ENCODE data around the gene CEACAM16. TPM values are rescaled to one million over a fixed set of nuclear protein-coding genes. Genes with fewer than 3 reads are reported as not detected.

The CEACAM16 gene
- total RNA-seq, 2 donors from 2014 or later, result not detected

DNA sequence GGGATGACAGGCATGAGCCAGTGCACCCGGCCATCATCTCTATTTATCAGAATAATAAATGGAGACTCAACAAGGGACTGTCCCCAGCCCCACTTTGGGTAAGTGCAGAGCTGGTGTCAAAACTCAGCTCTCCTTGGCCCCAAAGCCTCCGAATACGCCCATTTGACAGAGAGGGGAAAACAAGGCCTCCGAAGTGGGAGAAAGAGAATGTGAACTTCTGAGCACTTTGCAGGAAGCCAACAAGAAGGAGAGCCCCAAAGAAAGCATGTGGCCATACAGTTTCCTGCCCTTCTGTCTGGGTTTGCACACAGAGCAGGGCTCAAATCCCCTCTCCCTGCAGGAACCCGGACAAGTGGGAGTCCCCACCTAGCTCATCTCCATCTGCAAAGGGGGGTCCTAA is 1.6 kb downstream of the CEACAM16 start:
- DNase-seq (ENCODE audit: low spot score) (no peak), ATAC-seq (ENCODE audit: insufficient number of reproducible peaks, low FRiP score, low read depth) (no peak)
- no peaks in the 10 kb centered on the region for H3K27me3 ChIP-seq (replicated peaks; ENCODE audit: insufficient read depth)
- TF ChIP-seq, protein P1, sequence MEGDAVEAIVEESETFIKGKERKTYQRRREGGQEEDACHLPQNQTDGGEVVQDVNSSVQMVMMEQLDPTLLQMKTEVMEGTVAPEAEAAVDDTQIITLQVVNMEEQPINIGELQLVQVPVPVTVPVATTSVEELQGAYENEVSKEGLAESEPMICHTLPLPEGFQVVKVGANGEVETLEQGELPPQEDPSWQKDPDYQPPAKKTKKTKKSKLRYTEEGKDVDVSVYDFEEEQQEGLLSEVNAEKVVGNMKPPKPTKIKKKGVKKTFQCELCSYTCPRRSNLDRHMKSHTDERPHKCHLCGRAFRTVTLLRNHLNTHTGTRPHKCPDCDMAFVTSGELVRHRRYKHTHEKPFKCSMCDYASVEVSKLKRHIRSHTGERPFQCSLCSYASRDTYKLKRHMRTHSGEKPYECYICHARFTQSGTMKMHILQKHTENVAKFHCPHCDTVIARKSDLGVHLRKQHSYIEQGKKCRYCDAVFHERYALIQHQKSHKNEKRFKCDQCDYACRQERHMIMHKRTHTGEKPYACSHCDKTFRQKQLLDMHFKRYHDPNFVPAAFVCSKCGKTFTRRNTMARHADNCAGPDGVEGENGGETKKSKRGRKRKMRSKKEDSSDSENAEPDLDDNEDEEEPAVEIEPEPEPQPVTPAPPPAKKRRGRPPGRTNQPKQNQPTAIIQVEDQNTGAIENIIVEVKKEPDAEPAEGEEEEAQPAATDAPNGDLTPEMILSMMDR (IDR thresholded peaks at IDR 0.05), result no peak
- H3K9me3 ChIP-seq, result no peaks in the 10 kb centered on the region
- no peak overlapping the region for H3K4me3 ChIP-seq
- no peaks in the 10 kb centered on the region for H3K4me1 ChIP-seq (ENCODE audit: control insufficient read depth in 1 of 2, low read depth in 2 of 2)
- no peak overlapping the region for H3K27ac ChIP-seq
- no peaks in the 10 kb centered on the region for H3K36me3 ChIP-seq

DNA sequence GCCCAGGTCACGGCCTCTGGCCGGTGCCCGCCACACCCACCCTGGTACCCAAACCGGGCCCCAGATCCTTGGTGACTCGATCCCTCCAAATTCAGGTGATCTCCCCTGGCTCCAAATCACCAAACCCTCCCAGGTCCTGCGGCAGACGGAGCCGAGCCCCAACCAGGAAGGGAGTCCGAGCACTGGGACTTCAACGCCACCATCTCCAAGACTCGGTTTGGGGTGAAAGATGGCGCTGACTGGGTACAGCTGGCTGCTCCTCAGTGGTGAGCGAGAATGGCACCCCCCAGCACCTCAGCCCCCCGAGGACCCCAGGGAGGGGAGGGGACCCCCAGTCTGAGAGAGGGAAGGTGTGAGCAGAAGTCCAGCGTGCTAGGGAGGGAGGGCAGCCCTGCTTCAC is 2.3 kb downstream of the CEACAM16 start:
- Histone ChIP-seq H3K27ac (no peak overlapping the region), H3K36me3 (no peaks in the 10 kb centered on the region), H3K4me3 (no peak overlapping the region), H3K27me3 (replicated peaks; ENCODE audit: insufficient read depth) (no peaks in the 10 kb centered on the region), H3K9me3 (no peaks in the 10 kb centered on the region), H3K4me1 (ENCODE audit: control insufficient read depth in 1 of 2, low read depth in 2 of 2) (no peaks in the 10 kb centered on the region)
- ATAC-seq (ENCODE audit: insufficient number of reproducible peaks, low FRiP score, low read depth) (no peak), DNase-seq (ENCODE audit: low spot score) (no peak)
- TF ChIP-seq, protein P1 (IDR thresholded peaks at IDR 0.05), result no peak

- Histone ChIP-seq H3K36me3 (no peaks in the 10 kb centered on the region), H3K27ac (no peak overlapping the region), H3K9me3 (no peaks in the 10 kb centered on the region), H3K4me1 (ENCODE audit: control insufficient read depth in 1 of 2, low read depth in 2 of 2) (no peaks in the 10 kb centered on the region), H3K27me3 (replicated peaks; ENCODE audit: insufficient read depth) (no peaks in the 10 kb centered on the region), H3K4me3 (no peak overlapping the region)
- TF ChIP-seq, protein P1 (IDR thresholded peaks at IDR 0.05), result no peak
- no peak for ATAC-seq (ENCODE audit: insufficient number of reproducible peaks, low FRiP score, low read depth)
- no peak for DNase-seq (ENCODE audit: low spot score)
These were observed 3.7 kb downstream of the CEACAM16 start for GRCh38 chr19:44702551-44703176.

DNA sequence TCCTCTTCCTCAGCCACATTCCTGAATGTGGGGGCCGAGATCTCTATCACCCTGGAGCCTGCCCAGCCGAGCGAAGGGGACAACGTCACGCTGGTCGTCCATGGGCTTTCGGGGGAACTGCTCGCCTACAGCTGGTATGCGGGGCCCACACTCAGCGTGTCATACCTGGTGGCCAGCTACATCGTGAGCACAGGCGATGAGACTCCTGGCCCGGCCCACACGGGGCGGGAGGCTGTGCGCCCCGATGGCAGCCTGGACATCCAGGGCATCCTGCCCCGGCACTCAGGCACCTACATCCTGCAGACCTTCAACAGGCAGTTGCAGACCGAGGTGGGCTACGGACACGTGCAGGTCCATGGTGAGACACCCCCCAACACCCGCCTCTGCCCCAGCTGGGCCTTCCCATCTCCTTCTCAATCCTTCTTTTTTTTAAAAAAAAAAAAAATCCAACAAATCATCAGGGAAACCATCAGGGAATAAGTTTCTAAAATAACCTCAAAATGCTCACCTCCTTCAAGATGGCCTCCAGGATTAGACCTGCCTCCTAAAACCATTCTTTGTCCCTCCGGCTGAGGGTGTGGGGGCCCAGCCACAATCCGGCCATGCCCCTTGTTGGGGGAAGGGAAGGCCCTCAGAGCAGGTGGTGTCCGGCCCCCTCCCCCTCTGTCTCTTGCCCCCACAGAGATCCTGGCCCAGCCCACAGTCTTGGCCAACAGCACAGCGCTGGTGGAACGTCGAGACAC is 4.6 kb downstream of the CEACAM16 start:
- Histone ChIP-seq H3K9me3 (no peaks in the 10 kb centered on the region), H3K27ac (no peak overlapping the region), H3K4me3 (no peak overlapping the region), H3K27me3 (replicated peaks; ENCODE audit: insufficient read depth) (no peaks in the 10 kb centered on the region), H3K36me3 (no peaks in the 10 kb centered on the region), H3K4me1 (ENCODE audit: control insufficient read depth in 1 of 2, low read depth in 2 of 2) (no peaks in the 10 kb centered on the region)
- TF ChIP-seq, protein P1 (IDR thresholded peaks at IDR 0.05), result no peak
- no peak for ATAC-seq (ENCODE audit: insufficient number of reproducible peaks, low FRiP score, low read depth)
- DNase-seq (ENCODE audit: low spot score), result no peak

DNA sequence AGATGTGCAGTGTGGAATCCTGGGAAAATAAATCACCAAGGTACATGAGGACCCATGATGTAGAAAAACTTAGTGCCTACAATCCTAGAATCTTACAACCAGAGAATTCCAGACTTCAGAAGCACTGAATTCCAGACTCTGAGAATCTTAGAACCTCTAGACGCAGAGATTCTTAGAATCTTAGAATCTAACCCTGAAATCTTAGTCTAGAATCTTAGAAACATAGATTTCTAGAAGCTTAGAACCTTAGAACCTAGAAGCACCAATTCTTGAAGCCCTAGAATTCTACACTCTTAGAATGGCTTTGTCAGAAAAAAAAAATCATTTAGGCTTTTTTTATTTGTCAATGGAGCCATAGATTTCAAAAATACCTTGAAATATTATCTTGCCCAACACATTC is 6.0 kb downstream of the CEACAM16 start:
- ATAC-seq (ENCODE audit: insufficient number of reproducible peaks, low FRiP score, low read depth) (no peak), DNase-seq (ENCODE audit: low spot score) (no peak)
- Histone ChIP-seq H3K36me3 (no peaks in the 10 kb centered on the region), H3K27me3 (replicated peaks; ENCODE audit: insufficient read depth) (no peaks in the 10 kb centered on the region), H3K4me1 (ENCODE audit: control insufficient read depth in 1 of 2, low read depth in 2 of 2) (no peaks in the 10 kb centered on the region), H3K27ac (no peak overlapping the region), H3K9me3 (no peaks in the 10 kb centered on the region), H3K4me3 (no peak overlapping the region)
- TF ChIP-seq, protein P1 (IDR thresholded peaks at IDR 0.05), result no peak

All from thoracic aorta (tissue), 2 donors.